Kidney epithelial cell (primary cell): ENCODE measurements around the gene CUX1. TPM values are rescaled to one million over a fixed set of nuclear protein-coding genes. Genes with fewer than 3 reads are reported as not detected.

Source experiments
- DNase-seq: peaks from one replicate; pipeline ENCODE4 v3.0.0-alpha.2; 2010; ENCODE audit warnings: low read depth
- H3K27me3 ChIP-seq: 2 replicates; pipeline ENCODE4 v1.6.0; 2011; ENCODE audit warnings: low read length; ENCODE audit not compliant: control insufficient read depth, insufficient read depth
- H3K36me3 ChIP-seq: 2 replicates; pipeline ENCODE4 v1.5.1; 2011; ENCODE audit warnings: low read length; ENCODE audit not compliant: control insufficient read depth, insufficient read depth
- H3K4me3 ChIP-seq: 2 replicates; pipeline ENCODE4 v1.5.1; 2011; ENCODE audit warnings: low read depth, mild to moderate bottlenecking, control low read depth, low read length
- total RNA-seq: library from RNA; depleted of rRNA; stranded (reverse); fragments of >200 nt; gene quantifications from 2 replicates; pipeline ENCODE4 v1.2.3, GENCODE V29; 2015
- TF ChIP-seq, protein P1 (sequence below): IDR thresholded peaks from 2 replicates; pipeline ENCODE4 v1.5.1; 2011; ENCODE audit warnings: mild to moderate bottlenecking, moderate library complexity, low read length, control low read depth, inconsistent platforms; ENCODE audit not compliant: insufficient read depth, poor library complexity, severe bottlenecking

The CUX1 gene
- total RNA-seq, 1 donor from 2014 or later = 56.7 TPM

DNA sequence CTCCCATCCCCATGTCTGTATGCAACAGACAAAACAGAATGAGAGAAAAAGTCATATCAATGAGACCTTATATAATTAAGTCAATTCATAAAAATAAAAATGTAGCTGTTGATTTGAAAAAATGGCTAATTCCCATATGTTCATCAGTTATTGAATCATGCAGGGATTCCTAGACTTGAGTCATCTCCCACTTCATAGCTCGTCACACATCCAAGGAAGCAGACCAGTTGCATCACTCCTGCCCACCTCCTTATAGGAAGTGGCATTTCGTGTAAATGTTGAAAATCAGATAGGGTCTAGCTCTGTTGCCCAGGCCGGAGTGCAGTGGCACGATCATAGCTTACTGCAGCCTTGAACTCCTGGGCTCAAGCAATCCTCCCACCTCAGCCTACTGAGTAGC, 413.2 kb downstream of the CUX1 start:
- Histone ChIP-seq H3K36me3 (peaks cover 1% of the 10 kb centered on the region), H3K4me3 (no peak overlapping the region), H3K27me3 (no peaks in the 10 kb centered on the region)
- no peak for DNase-seq
- TF ChIP-seq, protein P1, sequence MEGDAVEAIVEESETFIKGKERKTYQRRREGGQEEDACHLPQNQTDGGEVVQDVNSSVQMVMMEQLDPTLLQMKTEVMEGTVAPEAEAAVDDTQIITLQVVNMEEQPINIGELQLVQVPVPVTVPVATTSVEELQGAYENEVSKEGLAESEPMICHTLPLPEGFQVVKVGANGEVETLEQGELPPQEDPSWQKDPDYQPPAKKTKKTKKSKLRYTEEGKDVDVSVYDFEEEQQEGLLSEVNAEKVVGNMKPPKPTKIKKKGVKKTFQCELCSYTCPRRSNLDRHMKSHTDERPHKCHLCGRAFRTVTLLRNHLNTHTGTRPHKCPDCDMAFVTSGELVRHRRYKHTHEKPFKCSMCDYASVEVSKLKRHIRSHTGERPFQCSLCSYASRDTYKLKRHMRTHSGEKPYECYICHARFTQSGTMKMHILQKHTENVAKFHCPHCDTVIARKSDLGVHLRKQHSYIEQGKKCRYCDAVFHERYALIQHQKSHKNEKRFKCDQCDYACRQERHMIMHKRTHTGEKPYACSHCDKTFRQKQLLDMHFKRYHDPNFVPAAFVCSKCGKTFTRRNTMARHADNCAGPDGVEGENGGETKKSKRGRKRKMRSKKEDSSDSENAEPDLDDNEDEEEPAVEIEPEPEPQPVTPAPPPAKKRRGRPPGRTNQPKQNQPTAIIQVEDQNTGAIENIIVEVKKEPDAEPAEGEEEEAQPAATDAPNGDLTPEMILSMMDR = no peak

DNA sequence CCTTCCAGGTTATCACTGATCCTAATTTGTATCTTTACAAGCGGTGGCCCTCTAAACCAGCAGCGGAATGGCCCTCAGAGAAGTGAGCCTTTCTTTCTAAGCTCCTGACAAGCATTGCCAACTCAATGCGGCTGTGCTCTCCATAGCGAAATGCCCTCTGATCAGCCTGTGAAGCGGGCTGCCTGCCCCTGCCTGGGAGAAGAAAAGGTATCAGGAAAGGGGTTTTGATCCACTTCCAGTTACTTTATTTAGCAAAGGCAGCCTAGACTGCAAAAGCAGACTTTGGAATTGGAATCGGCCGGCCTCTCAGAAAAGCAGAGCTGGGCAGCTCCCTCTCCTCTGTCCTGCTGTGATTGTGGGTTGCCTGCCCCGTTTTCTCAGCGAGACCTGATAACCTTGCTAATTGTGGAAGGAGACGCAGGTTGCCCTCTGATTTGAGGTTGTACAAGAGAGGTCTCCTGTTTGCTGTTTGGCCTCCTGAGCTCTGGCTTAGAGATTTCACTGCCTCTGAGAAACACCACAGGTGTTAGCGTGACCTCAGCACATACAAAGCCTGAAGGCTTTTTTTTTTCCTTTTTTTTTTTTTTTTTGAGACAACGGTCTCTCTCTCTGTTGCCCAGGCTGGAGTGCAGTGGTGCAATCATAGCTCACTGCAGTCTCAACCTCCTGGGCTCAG, 415.3 kb downstream of the CUX1 start:
- Histone ChIP-seq H3K4me3 (no peak overlapping the region), H3K27me3 (no peaks in the 10 kb centered on the region), H3K36me3 (peaks cover 1% of the 10 kb centered on the region)
- no peak for DNase-seq
- TF ChIP-seq, protein P1 = no peak

DNA sequence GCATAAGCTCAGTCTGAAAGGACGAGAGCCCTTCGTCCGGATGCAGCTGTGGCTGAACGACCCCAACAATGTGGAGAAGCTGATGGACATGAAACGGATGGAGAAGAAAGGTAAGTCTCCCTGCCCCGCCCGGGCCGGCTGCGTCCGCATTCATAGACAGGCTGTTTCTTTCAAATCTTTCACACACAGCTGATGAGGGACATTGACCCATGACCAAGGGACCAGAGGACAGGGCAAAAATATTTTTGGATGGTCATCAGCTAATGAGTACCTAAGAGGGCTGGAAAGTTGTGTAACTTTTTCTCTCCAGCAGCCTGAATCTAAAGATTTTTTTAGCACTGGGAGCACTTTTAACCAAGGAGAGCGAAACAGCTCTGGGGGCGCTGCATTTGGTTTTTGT, 416.7 kb downstream of the CUX1 start:
- TF ChIP-seq, protein P1 = no peak
- no peaks in the 10 kb centered on the region for H3K27me3 ChIP-seq
- no peaks in the 10 kb centered on the region for H3K36me3 ChIP-seq
- DNase-seq = no peak
- no peak overlapping the region for H3K4me3 ChIP-seq

DNA sequence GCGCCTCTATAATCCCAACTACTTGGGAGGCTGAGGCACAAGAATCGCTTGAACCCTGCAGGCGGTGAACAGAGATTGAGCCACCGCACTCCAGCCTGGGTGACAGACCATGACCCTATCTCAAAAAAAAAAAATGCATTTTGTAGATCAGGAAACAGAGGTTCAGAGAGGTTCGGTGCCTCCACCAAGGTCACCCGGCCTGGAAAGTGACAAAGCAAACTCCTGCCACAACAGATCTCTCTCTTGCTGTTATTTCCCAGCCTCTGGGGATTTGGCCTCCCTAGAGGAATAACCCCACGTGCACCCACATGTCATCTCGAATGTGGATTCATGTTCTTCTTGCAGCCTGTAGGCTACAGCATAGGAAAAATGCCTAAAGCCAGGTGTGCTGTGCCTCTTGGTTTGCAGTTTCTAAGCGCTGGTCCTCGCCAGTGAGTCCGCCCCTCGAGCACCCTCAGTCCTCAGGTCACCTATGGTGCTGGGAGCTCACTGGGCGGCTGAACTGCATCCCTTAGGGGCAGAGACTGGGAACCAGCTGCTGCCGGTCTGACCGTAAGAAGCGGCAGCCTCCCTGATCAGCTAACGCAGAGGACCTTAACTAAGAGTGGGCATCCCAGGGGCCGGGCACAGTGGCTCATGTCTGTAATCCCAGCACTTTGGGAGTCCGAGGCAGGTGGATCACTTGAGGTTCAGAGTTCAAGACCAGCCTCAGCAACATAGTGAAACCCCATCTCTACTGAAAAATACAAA, 417.6 kb downstream of the CUX1 start:
- TF ChIP-seq, protein P1 = no peak
- Histone ChIP-seq H3K27me3 (no peaks in the 10 kb centered on the region), H3K36me3 (no peaks in the 10 kb centered on the region), H3K4me3 (no peak overlapping the region)
- no peak for DNase-seq

DNA sequence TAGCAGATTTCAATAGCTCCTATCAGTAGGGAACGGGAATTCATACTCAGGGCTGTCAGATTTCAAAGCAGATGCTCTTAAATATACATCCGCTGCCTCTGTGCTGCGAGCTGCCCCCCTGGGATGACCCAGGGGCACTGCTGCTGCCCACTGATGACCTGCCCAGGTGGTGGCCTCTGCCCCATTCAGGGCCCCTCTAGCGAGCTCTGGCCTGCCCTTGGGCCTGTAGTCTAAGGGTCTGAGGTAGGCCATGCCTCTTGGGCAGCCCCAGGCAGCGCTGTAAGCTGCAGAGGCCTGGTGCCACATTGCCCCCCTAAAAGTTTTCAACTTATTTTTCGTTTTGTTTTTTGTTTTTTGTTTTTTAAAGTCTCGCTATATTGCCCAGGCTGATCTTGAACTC, 418.7 kb downstream of the CUX1 start:
- H3K36me3 ChIP-seq = no peaks in the 10 kb centered on the region
- TF ChIP-seq, protein P1 = no peak
- no peaks in the 10 kb centered on the region for H3K27me3 ChIP-seq
- H3K4me3 ChIP-seq = no peak overlapping the region
- no peak for DNase-seq
